T-helper 2 cell treated with Interferon-gamma antibody and Interleukin-4, amounts not matched to agents 5 μg/mL and 100 μg/mL, for 36 hours (primary cell): ENCODE measurements around the gene PACSIN1.

Source experiments
- DNase-seq: peaks from one replicate; pipeline ENCODE4 v3.0.0; 2021; ENCODE audit warnings: low spot score
- H3K27ac Mint-ChIP-seq: one replicate; pipeline ENCODE4 v1.8.0; 2021; ENCODE audit warnings: mild to moderate bottlenecking, mixed read lengths
- H3K27me3 Mint-ChIP-seq: one replicate; pipeline ENCODE4 v1.8.0; 2021; ENCODE audit warnings: low read depth, mixed read lengths
- H3K36me3 Mint-ChIP-seq: one replicate; pipeline ENCODE4 v1.8.0; 2021; ENCODE audit warnings: low read depth, mixed read lengths
- H3K4me1 Mint-ChIP-seq: one replicate; pipeline ENCODE4 v1.8.0; 2021; ENCODE audit warnings: low read depth, mixed read lengths
- H3K4me3 Mint-ChIP-seq: one replicate; pipeline ENCODE4 v1.8.0; 2022; ENCODE audit warnings: mild to moderate bottlenecking, moderate library complexity, mixed read lengths
- H3K9me3 Mint-ChIP-seq: one replicate; pipeline ENCODE4 v1.8.0; 2021; ENCODE audit warnings: mixed read lengths

The PACSIN1 gene

DNA sequence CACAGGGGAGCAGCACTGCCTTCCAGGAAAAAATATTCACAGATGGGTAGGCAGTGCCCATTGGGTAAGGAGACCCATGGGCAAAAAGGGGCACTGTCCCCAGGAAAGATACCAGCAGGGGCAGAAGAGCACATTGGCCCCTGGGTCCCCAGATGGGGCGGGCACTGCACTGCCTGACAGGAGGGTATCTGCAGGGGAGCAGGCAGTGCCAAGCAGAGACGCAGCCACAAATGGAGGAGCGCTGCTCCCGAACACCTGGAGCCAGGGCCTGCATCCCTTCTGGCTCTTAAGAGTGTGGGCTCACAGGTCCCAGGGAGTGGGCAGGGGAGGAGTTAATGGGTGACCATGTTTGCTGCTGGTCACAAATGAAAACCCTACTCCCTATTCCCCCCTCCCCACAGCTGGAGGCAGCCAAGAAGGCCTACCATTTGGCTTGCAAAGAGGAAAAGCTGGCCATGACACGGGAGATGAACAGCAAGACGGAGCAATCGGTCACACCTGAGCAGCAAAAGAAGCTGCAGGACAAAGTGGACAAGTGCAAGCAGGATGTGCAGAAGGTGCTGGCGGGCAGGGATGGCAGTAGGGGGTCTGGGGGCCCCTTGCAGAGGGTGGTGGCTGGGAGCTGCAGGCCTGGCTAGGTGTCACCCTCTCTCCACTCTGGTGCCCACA is 63.3 kb downstream of the PACSIN1 start:
- H3K4me3 Mint-ChIP-seq: no peak overlapping the region
- no peaks in the 10 kb centered on the region for H3K9me3 Mint-ChIP-seq
- no peaks in the 10 kb centered on the region for H3K36me3 Mint-ChIP-seq
- no peaks in the 10 kb centered on the region for H3K27me3 Mint-ChIP-seq
- H3K4me1 Mint-ChIP-seq: no peaks in the 10 kb centered on the region
- H3K27ac Mint-ChIP-seq: no peak overlapping the region
- no peak for DNase-seq

DNA sequence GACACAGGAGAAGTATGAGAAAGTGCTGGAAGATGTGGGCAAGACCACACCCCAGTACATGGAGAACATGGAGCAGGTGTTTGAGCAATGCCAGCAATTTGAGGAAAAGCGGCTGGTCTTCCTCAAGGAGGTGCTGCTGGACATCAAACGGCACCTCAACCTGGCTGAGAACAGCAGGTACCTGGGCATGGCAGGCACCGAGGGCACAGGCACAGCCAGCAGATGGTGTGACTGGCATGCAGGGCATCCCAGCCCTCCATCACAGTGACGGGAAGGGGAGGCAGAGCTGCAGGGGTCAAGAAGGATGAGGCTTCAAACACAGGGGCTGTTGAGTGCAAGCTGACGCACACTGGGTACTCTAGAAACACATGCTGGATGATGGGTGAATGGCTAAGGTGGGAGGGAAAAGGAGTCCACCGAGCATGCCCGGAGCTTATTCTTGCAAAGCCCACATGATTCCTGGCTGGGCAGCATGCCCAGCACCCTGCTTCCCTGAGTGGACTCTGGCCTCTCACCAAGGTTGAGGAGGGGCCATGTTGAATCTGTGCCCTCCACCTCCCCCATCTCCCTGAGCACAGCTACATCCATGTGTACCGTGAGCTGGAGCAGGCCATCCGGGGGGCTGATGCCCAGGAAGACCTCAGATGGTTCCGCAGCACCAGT is 63.9 kb downstream of the PACSIN1 start:
- Mint-ChIP-seq H3K4me3 (no peak overlapping the region), H3K36me3 (no peaks in the 10 kb centered on the region), H3K9me3 (no peaks in the 10 kb centered on the region)

DNA sequence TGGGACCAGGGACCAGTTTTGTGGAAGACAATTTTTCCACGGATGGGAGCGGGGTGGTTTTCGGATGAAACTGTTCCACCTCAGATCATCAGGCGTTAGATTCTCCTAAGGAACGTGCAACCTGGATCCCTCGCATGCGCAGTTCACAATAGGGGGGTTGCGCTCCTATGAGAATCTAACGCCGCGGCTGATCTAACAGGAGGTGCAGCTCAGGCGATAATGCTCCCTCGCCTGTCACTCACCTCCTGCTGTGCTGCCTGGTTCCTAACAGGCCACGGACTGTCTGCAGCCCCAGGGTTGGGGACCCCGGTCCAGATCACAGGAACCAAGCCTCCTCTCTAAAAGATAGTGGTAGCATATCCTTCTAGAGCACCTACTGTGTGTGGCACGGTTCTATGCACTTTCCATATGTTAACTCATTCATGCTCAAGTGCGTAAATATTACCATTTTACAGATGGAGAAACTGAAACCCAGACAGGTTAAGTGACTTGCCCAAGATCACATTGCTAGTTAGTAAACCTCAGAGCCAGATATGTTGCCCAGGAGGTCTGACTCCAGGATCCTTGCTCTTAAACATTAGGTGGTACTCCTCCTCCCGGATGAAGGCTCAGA is 65.0 kb downstream of the PACSIN1 start:
- Mint-ChIP-seq H3K4me1 (no peaks in the 10 kb centered on the region), H3K36me3 (no peaks in the 10 kb centered on the region), H3K9me3 (no peaks in the 10 kb centered on the region), H3K27ac (no peak overlapping the region), H3K27me3 (no peaks in the 10 kb centered on the region), H3K4me3 (no peak overlapping the region)
- DNase-seq: no peak

More for the DNA sequence above, 63.9 kb downstream of the PACSIN1 start:
- no peak overlapping the region for H3K27ac Mint-ChIP-seq
- no peaks in the 10 kb centered on the region for H3K4me1 Mint-ChIP-seq
- no peaks in the 10 kb centered on the region for H3K27me3 Mint-ChIP-seq
- DNase-seq: no peak

DNA sequence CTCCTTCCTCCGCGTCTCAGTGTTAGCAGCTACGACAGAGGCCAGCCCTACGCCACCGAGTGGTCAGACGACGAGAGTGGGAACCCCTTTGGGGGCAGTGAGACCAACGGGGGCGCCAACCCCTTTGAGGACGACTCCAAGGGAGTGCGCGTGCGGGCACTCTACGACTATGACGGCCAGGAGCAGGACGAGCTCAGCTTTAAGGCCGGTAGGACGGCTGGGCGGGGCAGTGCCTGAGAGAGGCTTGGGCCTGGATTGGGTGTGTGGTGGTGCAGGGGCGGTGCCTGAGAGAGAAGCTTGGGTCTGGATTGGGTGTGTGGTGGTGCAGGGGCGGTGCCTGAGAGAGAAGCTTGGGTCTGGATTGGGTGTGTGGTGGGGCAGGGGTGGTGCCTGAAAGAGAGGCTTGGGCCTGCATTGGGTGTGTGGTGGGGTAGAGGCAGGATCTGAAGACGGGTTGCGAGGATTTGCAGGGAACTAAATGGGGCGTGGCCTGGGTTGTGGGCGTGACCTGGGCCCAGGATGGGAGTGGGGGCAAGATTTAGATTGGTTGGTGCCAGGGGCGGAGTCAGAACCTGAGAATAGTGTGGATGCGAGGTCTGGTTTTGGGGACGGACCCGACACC is 65.8 kb downstream of the PACSIN1 start:
- no peak overlapping the region for H3K27ac Mint-ChIP-seq

DNA sequence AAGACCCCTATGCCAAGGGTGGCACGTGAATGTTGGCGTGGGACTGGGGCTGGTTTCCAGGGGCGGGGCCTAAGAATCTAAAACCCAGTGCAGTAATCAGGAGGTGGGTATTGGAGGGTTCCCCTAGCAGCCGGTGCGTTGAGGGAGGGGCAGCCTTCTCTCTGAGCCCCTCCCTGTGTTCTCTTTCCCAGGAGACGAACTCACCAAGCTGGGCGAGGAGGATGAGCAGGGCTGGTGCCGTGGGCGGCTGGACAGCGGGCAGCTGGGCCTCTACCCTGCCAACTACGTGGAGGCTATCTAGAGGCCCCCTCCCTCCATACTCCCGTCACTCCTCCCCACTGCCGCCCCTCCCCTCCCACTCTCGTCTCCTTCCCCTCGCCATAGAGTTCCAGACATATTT is 66.4 kb downstream of the PACSIN1 start:
- Mint-ChIP-seq H3K4me1 (no peaks in the 10 kb centered on the region), H3K27ac (no peak overlapping the region), H3K4me3 (no peak overlapping the region), H3K9me3 (no peaks in the 10 kb centered on the region), H3K36me3 (no peaks in the 10 kb centered on the region), H3K27me3 (no peaks in the 10 kb centered on the region)
- no peak for DNase-seq

More for the DNA sequence above, 65.8 kb downstream of the PACSIN1 start:
- H3K9me3 Mint-ChIP-seq: no peaks in the 10 kb centered on the region
- H3K27me3 Mint-ChIP-seq: no peaks in the 10 kb centered on the region
- H3K36me3 Mint-ChIP-seq: no peaks in the 10 kb centered on the region
- DNase-seq: no peak
- H3K4me1 Mint-ChIP-seq: no peaks in the 10 kb centered on the region
- H3K4me3 Mint-ChIP-seq: no peak overlapping the region

DNA sequence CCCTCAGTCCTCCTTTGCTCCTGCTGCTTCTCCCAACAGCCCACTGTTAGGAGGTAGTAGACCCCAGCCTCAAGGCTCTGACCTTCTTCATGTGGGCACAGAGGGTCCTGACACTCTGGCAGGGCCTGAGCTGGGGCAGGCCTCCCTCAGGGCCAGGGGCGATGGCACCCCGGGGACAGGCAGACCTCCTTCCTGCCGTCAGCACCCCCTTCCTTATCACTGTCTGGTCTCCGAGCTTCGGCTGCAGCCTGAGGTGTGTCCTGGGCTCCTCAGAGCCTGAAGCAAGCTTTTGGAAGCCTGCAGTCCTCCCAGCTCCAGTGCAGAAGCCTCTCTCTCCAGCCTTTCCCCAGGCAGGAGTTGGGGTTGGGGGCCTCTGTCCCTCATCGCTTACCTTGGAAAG is 68.3 kb downstream of the PACSIN1 start:
- no peaks in the 10 kb centered on the region for H3K4me1 Mint-ChIP-seq
- H3K36me3 Mint-ChIP-seq: no peaks in the 10 kb centered on the region
- no peak overlapping the region for H3K27ac Mint-ChIP-seq

DNA sequence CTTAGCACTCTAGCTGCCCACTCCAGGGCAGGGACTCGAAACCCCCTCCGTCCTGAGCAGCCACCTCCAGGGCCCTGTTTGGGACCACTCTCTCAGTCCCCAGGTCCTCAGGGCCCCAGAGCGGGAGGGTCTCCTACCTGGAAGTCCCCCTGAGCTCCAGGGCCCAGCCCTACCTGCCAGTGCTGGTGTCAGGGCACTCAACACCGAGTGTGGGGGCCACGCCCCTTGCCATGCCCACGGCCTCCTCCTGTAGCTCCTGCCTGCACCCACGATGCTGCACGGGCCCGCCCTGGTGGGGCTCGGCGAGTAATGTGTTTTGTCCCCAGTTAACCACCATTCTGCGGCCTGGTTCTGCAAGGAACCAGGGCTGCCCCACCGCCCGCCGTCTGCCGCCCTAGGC is 68.8 kb downstream of the PACSIN1 start:
- no peaks in the 10 kb centered on the region for H3K27me3 Mint-ChIP-seq
- no peak overlapping the region for H3K27ac Mint-ChIP-seq
- no peak for DNase-seq
- no peaks in the 10 kb centered on the region for H3K36me3 Mint-ChIP-seq
- H3K4me1 Mint-ChIP-seq: no peaks in the 10 kb centered on the region
- H3K4me3 Mint-ChIP-seq: no peak overlapping the region
- H3K9me3 Mint-ChIP-seq: no peaks in the 10 kb centered on the region

More for the DNA sequence above, 68.3 kb downstream of the PACSIN1 start:
- no peak for DNase-seq
- H3K27me3 Mint-ChIP-seq: no peaks in the 10 kb centered on the region
- H3K4me3 Mint-ChIP-seq: no peak overlapping the region
- no peaks in the 10 kb centered on the region for H3K9me3 Mint-ChIP-seq

DNA sequence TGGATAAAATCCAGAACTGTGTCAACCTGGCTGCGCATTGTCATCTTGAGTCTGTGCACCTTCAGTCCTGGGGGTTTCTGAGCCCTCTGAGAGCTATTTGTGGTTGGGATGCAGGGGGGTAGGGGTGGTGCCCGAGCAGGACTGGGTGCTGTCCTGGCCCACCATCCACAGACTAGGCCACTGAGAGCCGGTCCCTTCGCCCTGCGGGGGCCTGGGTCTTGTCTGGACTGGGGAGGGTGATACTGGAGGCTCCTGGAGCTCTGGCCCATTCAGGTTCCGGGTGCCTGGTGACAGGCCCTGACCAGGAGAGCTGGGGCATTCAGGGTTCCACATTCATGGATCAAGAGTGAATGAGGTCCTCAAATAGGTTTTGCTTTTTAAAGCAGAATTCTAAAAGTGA is 69.3 kb downstream of the PACSIN1 start:
- H3K4me3 Mint-ChIP-seq: no peak overlapping the region
- H3K4me1 Mint-ChIP-seq: no peaks in the 10 kb centered on the region
- no peaks in the 10 kb centered on the region for H3K36me3 Mint-ChIP-seq
- H3K9me3 Mint-ChIP-seq: no peaks in the 10 kb centered on the region
- no peak overlapping the region for H3K27ac Mint-ChIP-seq
- no peak for DNase-seq
- H3K27me3 Mint-ChIP-seq: no peaks in the 10 kb centered on the region

DNA sequence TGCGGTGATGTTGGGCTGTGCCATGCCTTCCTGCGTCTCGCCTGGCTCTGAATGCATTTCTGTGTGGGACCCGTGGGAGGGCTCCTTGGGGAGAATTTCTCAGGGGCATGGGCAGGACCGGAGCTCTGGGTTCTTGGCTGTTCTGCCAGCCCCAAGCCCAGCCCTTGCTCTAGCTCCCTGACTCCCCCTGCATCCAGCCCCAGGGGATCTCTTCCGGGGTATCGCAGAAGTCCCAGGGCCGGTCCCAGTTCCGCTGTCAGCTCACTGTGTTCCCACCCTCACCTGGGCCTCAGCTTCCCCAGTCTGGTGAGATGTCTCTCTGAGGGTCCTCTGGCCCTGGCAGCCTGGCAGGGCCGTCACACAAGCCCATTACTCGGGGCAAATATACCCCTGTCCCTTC is 69.8 kb downstream of the PACSIN1 start:
- H3K27me3 Mint-ChIP-seq: no peaks in the 10 kb centered on the region
- H3K4me3 Mint-ChIP-seq: no peak overlapping the region
- no peaks in the 10 kb centered on the region for H3K9me3 Mint-ChIP-seq
- H3K36me3 Mint-ChIP-seq: no peaks in the 10 kb centered on the region
- H3K27ac Mint-ChIP-seq: no peak overlapping the region
- no peak for DNase-seq
- H3K4me1 Mint-ChIP-seq: no peaks in the 10 kb centered on the region

DNA sequence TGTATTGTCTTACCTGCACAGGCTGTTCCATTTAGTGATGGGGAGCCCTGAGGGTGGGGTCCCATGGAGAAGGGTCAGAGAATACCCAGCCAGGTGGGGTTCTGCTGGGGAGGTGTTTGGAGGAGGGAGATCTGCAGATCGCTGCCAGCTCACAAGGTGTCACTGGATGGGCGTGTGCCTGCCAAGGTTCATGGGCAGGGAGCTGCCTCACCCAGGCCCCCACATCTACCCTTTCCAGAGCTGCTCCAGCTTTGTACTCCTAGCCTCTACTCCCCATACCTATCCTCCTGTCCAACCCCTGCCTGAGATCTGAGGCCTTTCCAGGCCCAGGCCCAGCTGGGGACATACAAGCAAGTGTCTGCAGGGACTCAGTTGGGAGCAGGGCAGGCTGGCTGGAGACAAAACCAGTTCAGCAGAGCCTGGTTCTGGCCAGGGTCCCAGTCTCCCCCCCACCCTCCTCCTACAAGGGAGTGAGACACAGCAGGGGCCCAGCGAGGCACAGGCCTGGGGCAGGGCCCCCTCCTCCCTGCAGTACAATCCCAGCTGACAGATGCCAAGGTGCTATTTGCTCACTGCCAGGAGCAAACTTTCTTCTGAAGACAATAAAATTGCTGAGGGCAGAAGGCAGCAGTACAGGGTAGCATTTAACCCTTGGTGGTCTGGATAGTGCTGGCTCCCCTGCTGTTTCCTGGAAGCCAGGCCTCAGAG is 70.5 kb downstream of the PACSIN1 start:
- Mint-ChIP-seq H3K27ac (no peak overlapping the region), H3K36me3 (no peaks in the 10 kb centered on the region), H3K4me3 (no peak overlapping the region), H3K27me3 (no peaks in the 10 kb centered on the region), H3K9me3 (no peaks in the 10 kb centered on the region), H3K4me1 (no peaks in the 10 kb centered on the region)
- no peak for DNase-seq

DNA sequence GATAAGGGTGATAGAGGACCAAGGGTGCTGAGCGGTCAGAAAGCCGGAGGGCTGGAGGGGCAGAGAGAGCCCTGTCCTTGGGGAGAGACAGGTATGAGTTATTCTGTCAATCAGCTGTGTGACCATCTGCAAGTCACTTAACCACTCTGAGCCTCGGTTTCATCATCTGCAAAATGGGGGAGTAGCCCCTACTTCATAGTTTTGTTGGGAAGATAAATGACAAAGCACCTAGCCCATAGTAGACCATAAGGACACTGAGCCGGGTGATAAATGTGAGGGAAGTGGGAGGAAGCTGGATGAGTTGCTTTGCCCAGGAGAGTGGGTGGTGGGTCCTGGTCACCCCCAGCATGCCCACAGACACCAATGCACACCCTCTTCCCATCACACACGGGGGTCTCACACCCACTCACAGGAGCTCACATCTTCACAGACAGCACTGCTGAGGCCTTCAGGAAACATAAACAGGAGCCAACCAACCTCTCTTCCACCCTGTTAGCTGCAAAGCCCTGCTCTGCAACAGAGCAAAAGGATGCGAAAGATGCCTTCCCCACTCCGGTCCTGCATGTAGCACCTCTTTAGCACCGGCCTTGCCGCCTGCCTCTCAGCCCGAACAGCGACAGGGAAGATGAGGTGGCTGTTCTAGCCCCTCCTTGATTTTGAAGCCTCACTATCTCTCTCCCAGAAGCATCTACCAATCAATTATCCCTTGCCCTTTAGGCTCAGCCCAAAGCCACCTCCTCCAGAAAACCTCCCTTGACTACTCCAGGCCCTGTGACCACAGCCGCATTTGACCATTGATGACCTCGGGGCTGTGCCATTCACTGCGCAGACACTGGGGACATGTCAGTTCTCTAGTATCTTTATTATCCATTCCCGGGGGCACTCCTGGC is 71.3 kb downstream of the PACSIN1 start:
- H3K27me3 Mint-ChIP-seq: no peaks in the 10 kb centered on the region
- DNase-seq: no peak
- H3K27ac Mint-ChIP-seq: no peak overlapping the region
- no peaks in the 10 kb centered on the region for H3K4me1 Mint-ChIP-seq
- no peaks in the 10 kb centered on the region for H3K36me3 Mint-ChIP-seq
- H3K9me3 Mint-ChIP-seq: no peaks in the 10 kb centered on the region
- no peak overlapping the region for H3K4me3 Mint-ChIP-seq

DNA sequence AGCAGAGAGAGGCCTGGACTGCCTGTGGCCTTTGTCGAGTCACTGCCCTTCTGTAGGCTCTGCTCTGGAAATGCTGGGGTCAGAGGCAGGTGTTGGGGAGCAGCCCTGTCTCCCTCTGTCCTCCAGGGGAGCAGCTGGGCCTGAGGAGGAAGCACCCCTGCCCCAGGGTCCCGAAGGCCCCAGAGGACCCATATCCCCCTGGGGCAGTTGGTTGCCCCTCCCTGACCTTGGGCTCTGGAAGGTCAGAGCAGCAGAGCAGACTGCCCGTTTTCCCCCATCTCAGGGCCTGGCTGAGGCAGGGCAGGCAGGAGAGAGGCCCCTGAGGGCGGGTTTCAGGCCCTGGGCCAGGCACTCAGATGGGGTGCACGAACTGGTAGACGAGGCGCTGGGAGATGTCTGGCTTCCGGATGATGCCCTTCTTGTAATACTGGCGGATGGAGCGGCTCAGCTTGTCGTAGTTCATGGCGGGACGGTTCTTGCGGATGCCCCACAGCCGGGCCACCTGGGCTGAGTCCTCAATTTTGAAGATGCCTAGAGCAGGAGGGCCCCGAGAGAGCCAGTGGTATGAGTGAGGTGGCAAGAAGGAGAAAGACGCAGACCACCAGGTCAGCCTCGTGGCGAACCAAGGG is 72.2 kb downstream of the PACSIN1 start:
- DNase-seq: no peak
- Mint-ChIP-seq H3K4me3 (no peak overlapping the region), H3K27ac (no peak overlapping the region), H3K27me3 (no peaks in the 10 kb centered on the region), H3K36me3 (no peaks in the 10 kb centered on the region), H3K9me3 (no peaks in the 10 kb centered on the region), H3K4me1 (no peaks in the 10 kb centered on the region)

DNA sequence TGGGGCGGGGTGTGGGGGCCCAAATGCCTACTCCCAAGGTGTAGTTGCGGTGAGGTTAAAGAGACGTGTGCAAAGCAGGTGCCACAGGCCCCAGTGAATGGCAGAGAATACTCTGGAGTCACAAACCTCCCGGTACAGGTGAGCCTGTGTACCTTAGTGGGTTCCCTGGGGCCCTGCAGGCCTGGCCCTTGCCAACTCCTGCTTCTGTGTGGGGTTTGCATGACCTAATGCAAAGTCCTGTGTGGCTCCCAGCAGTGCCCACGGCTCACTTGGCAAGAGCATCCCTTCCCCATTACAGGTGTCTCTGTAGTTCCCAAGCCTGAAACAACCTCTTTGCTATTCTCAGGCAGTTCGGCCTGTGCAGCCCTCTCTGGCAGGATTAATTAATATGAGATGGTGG is 72.7 kb downstream of the PACSIN1 start:
- no peak for DNase-seq
- no peaks in the 10 kb centered on the region for H3K36me3 Mint-ChIP-seq
- no peaks in the 10 kb centered on the region for H3K9me3 Mint-ChIP-seq
- H3K27me3 Mint-ChIP-seq: no peaks in the 10 kb centered on the region
- no peaks in the 10 kb centered on the region for H3K4me1 Mint-ChIP-seq
- no peak overlapping the region for H3K27ac Mint-ChIP-seq
- H3K4me3 Mint-ChIP-seq: no peak overlapping the region
